Stimulated activated CD4-positive, alpha-beta T cell treated with anti-CD3 and anti-CD28 coated beads, Interleukin-1b, Interleukin-23, amount 100 ng/mL, for 24 hours (primary cell): ENCODE measurements around the gene TMEM245.

ENCODE experiments used
- DNase-seq, 4 experiments: peaks; one replicate each; pipeline ENCODE4 v3.0.0-alpha.2; 2020; ENCODE audit warnings: low read depth in 4 of 4, low spot score in 1 of 4

TMEM245 gene

GRCh38 chr9:109107402-109108240 is 12.1 kb downstream of the TMEM245 start:
- DNase-seq = no peak

GRCh38 chr9:109101810-109102209 is 17.9 kb downstream of the TMEM245 start:
- DNase-seq = no peak

- DNase-seq = no peak
These were observed 18.5 kb downstream of the TMEM245 start for GRCh38 chr9:109101202-109101595.

GRCh38 chr9:109100543-109101201 is 19.1 kb downstream of the TMEM245 start:
- no peak for DNase-seq

- DNase-seq = no peak
These were observed 20.8 kb downstream of the TMEM245 start for GRCh38 chr9:109098960-109099308.

- DNase-seq = no peak
These were observed 21.4 kb downstream of the TMEM245 start for GRCh38 chr9:109098171-109098959.

- no peak for DNase-seq
These were observed 22.6 kb downstream of the TMEM245 start for GRCh38 chr9:109097146-109097545.

- DNase-seq = no peak
These were observed 24.4 kb downstream of the TMEM245 start for GRCh38 chr9:109095321-109095720.

- no peak for DNase-seq
These were observed 25.5 kb downstream of the TMEM245 start for GRCh38 chr9:109094268-109094667.

GRCh38 chr9:109092587-109092986 is 27.2 kb downstream of the TMEM245 start:
- no peak for DNase-seq

GRCh38 chr9:109092051-109092580 is 27.6 kb downstream of the TMEM245 start:
- no peak for DNase-seq

GRCh38 chr9:109088221-109088620 is 31.5 kb downstream of the TMEM245 start:
- no peak for DNase-seq

- DNase-seq = no peak
These were observed 32.0 kb downstream of the TMEM245 start for GRCh38 chr9:109087795-109088194.

GRCh38 chr9:109086221-109086620 is 33.5 kb downstream of the TMEM245 start:
- no peak for DNase-seq

- DNase-seq = no peak
These were observed 34.2 kb downstream of the TMEM245 start for GRCh38 chr9:109085510-109085909.

GRCh38 chr9:109083813-109084405 is 35.8 kb downstream of the TMEM245 start:
- no peak for DNase-seq

GRCh38 chr9:109083141-109083540 is 36.6 kb downstream of the TMEM245 start:
- DNase-seq = no peak

GRCh38 chr9:109082091-109082620 is 37.6 kb downstream of the TMEM245 start:
- no peak for DNase-seq

- DNase-seq = no peak
These were observed 45.4 kb downstream of the TMEM245 start for GRCh38 chr9:109074236-109074889.

GRCh38 chr9:109072821-109073435 is 46.8 kb downstream of the TMEM245 start:
- DNase-seq = no peak
